GM18498 (cell line): ENCODE measurements around the gene KIAA1671.

ENCODE experiments used
- ATAC-seq: cut with Tn5 transposase; IDR thresholded peaks from one replicate; pipeline ENCODE4 v1.9.1; 2021; ENCODE audit warnings: mild to moderate bottlenecking, moderate library complexity; ENCODE audit not compliant: unreplicated experiment

The KIAA1671 gene

DNA sequence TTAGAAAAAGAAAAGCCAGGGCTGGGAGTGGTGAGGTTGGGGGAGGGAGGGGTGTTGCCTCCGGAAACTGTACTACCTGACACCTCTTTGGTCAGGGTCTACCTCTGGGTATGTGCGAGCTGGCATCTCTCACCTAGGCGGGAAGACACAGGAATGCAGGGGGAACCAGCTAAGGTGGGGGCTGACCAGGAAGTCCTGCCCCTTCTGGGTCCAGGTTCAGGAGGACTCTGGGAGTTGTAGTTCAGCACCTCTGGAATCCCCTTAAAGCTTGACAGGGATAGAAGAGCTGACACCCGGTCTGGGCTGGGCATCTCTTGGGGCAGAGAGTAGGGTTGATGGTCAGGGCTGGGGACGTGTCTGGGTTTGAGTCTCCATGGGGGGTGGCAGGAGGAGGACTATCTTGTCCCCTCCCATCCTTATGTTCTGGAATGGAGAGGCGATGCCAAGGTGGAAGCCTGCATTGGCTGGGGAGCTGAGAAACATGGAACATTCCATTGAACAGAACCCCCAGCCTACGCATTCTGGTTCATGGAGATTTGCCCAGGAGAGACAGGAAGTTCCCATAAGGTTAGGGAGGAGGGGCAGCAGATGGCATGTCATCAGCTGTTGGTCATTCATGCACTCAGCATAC, 2.1 kb upstream of the KIAA1671 start:
- no peak for ATAC-seq

DNA sequence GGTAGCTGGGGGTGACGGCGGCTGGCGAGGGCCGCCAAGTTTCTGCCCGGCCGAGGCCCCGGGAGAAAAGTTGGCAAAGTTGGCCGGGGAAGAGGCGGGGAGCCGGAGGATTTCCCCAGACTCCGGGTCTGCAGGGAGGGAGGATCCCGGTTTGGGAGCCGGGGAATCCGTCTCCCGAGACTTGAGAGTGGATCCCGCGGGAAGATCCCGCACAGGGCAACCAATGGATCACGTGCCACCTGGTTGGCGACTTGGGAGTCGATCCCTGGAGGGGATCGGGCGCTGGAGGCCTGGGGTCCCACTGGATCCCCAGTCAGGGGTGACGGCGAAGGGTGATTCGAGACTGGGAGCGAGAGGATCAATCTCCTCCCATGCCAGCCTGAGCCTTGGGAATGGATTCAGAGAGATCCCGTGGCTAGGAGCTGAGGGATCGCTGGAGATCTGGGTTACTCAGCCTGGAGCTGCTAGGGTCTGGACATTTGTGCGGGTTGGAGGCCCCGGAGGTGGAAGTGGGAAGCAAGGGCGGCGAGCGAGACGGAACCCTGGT, 394 bp downstream of the KIAA1671 start:
- peak; percentile 29 for ATAC-seq

DNA sequence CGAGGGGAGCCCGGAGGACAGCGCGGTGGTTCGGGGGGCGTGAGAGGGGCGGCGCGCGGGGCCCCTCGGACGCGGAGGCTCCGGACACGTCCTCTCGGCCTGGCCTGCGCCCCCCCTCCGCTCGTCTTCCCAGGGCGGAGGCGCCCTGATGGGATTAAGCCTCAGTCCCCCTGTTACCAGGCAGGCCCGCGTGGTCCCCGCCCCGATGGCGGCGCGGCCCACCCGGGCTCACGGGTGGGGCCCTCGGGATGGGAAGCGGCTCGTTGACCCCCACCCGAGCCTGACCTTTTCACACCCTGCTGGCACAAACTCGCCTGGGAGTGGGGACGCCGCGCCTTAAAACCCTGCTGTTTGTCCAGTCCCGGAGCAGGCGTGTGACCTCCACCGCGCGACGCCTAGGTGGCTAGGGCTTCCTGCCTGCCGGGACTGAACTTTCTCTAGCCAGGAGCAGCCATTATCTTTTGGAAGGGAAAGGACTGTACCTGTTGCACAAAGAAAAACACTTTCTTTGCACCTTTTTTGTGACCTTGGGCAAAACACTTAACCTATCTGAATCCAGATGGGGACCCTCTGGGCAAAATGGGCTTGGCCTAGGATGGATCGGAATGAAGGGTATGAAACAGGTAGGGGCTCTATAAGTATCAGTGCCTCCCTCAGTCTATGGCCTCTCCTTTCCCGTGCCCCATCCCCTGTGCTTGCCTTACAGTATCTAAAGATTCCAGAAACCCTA, 1.0 kb downstream of the KIAA1671 start:
- ATAC-seq, result no peak

DNA sequence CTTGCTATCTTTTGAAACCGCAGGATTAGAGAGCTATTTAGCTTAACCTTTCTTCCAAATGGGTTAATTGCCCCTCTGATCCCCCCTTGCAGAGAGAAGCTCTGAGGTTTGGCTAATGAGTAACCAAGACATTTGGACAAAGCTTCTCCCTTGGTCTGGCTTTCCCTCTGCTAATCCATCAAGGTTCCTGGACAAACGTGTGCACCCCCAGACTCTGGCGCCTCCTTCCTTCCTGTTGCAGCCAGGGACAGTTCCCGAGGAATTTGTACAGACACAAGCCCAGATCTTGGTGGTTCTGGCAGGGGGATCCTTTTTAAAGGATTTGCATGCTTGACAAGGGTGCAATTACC, 1.6 kb downstream of the KIAA1671 start:
- no peak for ATAC-seq

DNA sequence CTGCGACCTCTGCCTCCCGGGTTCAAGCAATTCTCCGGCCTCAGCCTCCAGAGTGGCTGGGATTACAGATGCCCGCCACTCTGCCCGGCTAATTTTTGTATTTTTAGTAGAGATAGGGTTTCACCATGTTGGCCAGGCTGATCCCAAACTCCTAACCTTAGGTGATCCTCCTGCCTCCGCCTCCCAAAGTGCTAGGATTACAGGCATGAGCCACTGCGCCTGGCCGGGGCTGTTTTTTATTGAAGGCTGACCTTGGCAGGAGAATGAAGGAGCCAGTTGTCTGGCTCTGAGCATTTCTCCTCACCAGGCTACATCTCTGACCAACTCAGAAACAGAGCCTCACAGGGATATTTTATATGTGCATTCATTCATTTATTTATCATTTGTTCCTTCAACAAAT, 2.3 kb downstream of the KIAA1671 start:
- ATAC-seq, result no peak

DNA sequence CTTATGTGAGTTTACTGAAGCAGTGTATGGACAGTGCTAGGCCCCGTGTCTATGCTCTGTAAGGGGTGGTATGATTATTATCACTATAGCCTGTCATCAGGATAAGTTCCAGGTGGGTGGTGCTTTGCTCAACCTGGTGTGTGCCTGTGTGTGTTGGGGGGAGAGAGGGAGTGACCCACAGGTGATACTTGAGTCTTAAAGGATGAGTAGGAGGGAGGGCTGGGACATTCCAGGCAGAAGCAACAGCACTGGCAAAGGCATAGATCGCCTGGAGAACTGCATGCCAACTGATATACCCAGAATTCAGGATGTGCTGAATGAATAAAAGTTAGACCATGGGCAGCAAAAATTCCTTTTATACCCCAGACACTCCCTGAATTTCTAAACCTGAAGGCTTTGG, 4.5 kb downstream of the KIAA1671 start:
- no peak for ATAC-seq

DNA sequence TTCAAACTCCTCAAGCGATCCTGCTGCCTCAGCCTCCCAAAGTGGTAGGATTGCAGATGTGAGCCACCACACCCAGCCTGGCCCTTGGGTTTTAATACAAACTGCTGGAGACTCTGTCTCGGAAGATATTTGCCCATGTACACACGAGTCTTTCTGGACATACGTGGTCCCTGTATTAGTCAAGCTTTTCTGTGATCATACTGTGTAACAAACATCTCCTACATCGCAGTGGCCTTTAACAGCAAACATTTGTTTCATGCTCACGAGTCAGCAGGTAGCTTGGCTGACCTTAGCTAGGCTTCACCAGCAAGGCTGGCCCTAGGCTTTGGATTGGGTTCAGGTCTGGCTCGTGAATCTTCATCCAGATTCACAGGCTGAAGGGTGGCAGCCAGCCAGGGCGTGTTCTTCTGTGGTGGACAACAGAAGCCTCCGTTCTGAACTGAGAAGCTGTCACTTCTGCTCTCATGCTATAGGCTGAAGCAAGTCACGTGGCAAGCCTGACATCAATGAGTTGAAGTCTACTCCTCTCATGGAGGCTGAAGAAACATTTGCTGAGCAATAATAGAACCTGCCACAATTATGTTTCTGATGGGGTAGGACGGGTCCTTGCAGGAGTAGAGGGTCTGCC, 8.8 kb downstream of the KIAA1671 start:
- no peak for ATAC-seq

DNA sequence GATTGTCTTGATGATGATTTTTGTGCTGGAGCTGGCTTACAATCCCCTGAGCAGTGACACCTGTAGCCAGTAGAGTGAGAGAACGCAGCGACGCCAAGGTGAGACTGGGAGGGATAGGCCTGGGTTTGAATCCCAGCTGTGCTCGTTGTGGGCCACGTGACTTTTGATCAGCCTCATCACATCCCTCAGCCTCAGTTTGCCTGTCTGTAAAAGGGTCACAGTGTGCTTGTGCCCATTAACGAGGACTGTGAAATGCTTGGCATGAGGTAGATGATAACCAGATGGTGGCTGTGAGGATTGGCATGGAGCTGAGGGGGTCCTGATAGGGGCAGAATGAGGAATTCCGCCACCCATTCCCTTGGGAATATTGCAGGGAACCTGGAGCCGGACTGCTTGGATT, 9.6 kb downstream of the KIAA1671 start:
- no peak for ATAC-seq

DNA sequence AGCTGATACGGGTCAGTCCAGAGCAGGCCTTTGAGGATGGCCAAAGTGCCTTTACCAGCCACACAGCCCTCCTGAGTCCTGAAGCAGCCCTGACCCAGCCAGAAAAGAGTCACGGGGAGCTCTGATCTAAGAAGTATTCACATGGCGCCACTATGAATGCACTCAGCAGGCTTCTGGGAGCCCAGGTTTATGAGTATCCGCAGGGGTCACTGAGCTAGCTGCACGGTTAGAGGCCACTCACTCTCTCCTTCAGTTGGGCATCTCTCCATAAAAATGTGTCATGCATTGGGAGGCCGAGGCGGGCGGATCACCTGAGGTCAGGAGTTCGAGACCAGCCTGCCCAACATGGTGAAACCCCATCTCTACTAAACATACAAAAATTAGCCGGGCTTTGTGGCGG, 10.3 kb downstream of the KIAA1671 start:
- ATAC-seq, result no peak

DNA sequence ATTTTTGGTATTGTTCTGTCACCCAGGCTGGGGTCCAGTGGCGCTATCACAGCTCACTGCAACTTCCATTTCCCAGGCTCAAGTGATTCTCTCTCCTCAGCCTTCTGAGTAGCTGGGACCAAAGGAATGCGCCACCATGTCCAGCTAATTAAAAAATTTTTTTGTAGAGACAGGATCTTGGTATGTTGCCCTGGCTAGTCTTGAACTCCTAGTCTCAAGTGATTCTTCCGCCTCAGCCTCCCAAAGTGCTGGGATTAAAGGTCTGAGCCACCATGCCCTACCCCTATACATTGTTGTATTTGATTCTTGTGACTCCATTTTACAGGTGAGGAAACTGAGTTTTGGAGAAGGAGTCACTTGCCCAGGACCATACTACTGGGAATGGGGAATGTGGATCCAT, 11.9 kb downstream of the KIAA1671 start:
- ATAC-seq, result no peak

DNA sequence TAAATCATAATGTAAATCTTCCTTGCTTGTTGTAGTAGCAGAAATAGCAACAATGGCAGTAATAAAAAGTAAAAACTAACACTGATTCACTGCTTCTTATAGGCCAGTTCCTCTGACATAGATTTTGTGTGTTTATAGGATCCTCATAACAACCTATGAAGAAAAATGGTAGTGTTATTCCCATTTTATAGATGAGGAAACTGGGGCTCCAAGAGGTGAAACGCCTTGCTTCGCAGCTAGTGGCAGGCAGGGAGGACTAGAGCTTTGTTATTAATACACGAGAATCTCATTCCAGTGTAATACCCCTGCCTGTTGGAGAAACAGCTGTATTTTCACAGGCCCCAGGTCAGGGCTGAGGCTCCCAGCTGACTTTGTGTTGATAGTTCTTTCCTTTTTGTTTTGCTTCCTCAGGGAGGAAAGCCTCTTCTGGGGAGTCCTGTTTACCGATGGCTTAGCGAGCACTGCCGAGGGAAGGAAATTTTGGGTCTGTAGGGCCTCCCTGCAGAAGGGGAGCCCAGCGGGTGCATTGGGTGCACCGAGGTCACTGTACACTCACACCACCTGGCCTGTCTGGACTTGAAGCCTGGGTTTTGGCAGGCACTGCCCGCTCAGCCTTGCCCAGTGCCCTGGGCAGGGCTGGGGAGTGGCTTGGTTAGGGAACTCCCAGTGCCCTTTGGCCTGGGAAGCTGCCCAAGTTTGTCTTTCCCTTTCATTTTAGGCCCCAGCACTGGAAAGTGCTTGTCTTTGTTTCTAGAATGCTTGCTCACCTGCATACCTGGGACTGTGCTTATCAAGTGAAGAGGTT, 13.5 kb downstream of the KIAA1671 start:
- no peak for ATAC-seq

DNA sequence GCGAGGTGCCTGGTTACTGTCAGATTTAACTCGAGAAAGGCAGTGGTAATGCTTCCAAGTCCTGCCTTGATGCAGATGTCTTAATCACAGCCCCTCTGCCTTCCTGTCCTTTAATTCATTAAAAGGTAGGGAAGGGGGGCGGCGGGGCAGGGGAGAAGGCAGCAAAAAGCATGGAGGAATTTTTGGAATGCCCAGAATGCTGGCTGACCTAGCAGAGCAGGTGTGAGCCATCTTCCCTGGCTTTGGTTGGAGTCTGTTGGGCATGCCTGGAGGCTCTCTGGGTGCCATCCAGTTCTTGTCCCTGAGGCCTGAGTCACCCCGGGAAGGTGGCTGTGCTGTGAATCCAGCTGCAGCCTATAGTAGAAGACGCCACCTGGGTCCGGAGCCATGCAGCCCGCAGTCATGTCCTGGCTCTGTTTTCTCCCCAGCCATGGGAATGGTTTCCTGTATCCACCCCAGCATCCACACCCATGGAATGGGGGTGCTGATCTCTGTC, 15.6 kb downstream of the KIAA1671 start:
- ATAC-seq, result no peak

DNA sequence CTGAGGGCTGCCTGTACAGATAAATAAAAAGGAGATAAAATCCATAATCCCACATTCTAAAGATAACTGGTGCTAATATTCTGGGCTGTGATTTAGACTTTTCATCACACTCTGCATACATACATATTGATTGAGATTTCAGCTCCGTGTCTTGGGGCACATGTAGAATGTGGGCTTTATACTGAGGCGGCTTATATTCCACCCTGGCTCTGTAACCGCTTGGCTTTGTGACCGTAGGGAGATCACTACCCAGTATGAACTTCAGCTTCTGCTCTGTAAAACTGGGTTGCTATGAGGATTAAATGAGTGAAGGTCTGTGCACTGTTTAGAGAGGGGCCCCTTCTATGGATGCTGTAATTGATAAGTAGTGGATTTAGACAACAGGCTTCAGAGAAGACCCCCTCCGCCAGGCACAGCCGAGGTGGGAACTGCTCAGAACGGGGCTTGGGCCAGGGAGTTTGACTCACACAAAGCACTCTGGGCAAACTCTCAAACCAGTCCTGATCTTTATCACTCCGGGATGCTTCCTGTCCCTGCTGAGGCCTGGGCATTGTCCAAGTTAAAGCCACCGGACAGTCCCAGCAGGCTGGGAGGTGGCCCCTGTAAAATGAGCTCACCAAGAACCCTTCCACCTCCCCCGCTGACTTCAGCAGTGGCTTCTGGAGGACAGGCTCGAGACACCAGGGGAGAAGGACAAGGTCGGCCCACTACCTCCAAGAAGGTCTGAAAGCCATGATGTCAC, 17.2 kb downstream of the KIAA1671 start:
- no peak for ATAC-seq

DNA sequence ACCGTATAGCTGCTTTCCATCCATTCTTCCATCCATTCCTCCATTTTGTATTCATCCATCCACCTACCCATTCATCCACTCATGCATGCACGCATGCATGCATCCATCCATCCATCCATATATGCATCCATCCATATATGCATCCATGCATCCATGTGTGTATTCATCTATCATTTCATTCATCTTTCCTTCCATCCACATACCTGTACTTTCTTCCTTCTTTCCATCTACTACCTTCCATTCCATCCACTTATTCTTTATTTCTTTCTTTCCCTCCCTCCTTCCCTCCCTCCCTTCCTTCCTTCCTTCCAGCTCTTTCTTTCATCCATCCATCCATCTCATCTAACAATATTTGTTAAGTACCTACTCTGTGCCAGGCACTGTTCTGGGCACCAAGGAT, 19.9 kb downstream of the KIAA1671 start:
- ATAC-seq, result no peak

DNA sequence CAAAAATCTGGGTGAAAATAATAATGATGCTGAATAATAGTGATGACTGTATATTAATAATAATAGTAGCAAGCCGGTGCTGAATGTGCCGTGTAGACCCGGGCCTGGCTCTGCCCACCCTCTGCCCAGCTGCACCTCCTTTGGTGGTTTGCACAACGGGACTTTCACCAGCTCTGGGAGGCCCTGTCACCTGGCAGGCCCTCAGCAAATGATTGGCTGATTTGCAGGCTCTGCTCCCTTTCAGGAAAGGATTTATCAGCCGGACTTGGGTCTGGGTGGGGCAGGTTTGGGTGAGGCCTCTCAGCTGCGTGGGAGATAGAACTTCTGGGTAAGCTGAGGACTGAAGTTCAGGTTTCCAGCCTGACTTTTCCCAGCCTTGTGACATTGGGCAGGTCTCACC, 21.4 kb downstream of the KIAA1671 start:
- ATAC-seq, result no peak

DNA sequence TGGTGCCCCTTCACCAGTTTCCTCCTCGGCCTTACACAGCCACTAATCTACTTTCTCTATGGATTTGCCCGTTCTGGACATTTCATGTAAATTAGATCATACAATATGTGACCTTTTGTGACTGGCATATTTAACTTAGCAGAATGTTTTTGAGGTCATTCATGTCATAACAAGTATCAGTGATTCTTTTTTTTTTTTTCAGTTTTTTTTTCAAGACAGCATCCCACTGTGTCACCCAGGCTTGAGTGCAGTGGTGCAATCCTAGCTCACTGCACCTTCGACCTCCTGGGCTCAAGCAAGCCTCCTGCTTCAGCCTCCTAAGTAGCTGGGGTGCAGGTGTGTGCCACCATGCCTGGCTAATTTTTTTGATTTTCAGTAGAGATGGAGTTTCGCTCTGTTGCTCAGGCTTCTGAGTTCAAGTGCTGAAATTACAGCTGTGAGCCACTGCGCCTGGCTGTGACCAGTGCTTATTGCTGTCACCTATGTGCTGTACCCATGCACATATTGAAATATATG, 22.7 kb downstream of the KIAA1671 start:
- ATAC-seq, result no peak

DNA sequence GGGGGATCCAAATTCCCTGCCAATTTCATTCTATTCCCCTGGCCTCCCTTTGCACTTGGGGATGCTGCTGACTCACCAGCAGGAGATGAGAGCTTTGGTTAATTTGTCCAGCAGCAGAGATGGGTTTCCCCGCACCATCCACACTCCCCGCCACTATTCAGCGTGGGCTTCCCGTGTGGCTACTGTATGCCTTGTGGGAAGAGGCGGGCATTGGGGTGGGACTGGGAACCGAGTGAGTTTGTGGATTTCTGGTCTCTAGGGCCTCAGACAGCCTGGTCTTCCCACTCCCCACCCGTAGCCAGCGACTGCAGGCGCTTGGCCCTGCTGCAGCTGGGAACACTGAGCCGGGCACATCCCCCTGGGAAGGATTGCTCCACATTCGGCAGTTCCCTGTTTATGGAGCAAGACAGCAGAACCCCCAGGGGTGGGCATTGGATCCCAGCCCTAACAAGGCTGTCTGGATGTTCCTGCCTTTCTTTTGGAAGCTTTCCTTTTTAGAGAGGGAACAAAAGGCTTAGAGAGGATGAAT, 23.4 kb downstream of the KIAA1671 start:
- ATAC-seq, result no peak

DNA sequence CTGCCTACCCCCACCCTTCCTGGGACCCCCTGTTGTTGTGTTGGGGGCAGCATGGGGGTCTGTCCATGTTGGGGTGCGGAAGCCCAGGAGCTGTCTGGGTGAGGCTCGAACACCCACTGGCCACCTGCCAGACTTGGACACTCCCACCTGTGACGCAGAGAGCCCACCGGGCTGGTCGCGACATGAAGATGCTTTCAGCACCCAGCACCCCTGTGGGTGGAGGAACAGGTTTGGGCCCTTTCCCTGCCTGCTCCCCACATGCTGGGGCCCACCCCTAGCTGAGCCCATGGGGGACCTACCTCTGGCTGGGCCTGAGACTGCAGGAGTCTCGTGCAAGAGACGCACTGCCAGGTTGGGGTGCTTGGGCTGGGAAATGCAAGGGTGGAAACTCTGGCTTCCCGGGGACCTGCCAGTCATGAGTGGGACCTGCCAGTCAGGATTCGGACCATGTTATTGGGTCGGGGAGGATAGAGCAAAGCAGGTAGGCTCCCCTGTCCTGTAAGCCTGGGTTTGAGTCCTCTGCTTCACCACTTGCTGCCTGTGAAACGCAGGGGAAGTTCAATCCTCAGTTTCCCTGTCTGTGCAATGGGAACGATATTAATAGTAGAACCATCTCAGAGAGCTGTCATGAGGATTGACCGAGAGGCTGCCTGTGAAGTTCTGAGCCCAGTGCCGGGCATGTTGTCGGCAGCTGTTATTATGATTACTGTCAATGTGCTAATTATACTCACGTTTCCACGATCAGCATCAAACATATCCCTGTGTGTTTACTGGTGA, 24.1 kb downstream of the KIAA1671 start:
- no peak for ATAC-seq
